Upper lobe of left lung (tissue), 6 donors: ENCODE results near the gene CD247. TPM values are rescaled to one million over a fixed set of nuclear protein-coding genes. Genes with fewer than 3 reads are reported as not detected.

Source experiments
- ATAC-seq, 2 donors: fragments of 200-7000 bp; cut with Tn5 transposase; one replicate each; pipeline ENCODE4 v1.9.1; 2022; ENCODE audit warnings: mild to moderate bottlenecking in 2 of 2, moderate library complexity in 2 of 2; ENCODE audit not compliant: low FRiP score in 2 of 2
- DNase-seq, 2 donors: peaks; one replicate each; pipeline ENCODE4 v3.0.0-alpha.2; 2019 to 2020
- H3K27ac ChIP-seq, 4 donors: fragments of 200-600 bp; sonication (generic); one replicate each; pipeline ENCODE4 v1.5.1; 2016 to 2019
- H3K27me3 ChIP-seq, 4 donors: fragments of 200-600 bp; sonication (generic); one replicate each; pipeline ENCODE4 v1.5.1; 2017 to 2019
- H3K36me3 ChIP-seq, 4 donors: fragments of 200-600 bp; sonication (generic); one replicate each; pipeline ENCODE4 v1.5.1; 2016 to 2019
- H3K4me1 ChIP-seq, 4 donors: fragments of 200-600 bp; sonication (generic); one replicate each; pipeline ENCODE4 v1.5.1; 2018 to 2019
- H3K4me3 ChIP-seq, 4 donors: fragments of 200-600 bp; sonication (generic); one replicate each; pipeline ENCODE4 v1.5.1; 2017 to 2019; ENCODE audit warnings: mild to moderate bottlenecking in 2 of 4, moderate library complexity in 1 of 4
- H3K9me3 ChIP-seq, 4 donors: fragments of 200-600 bp; sonication (generic); one replicate each; pipeline ENCODE4 v1.5.1; 2018 to 2019
- CTCF ChIP-seq, 6 experiments: fragments of 450-650 bp in 4 of 6; fragments of 200-600 bp in 2 of 6; sonication (generic) in 2 of 6; IDR thresholded peaks; one replicate each; pipeline ENCODE4 v1.5.1; 2016 to 2019; ENCODE audit warnings: antibody characterized with exemption in 6 of 6
- EP300 ChIP-seq, 4 donors: sonication (generic); formaldehyde crosslinking; IDR thresholded peaks; one replicate each; pipeline ENCODE4 v1.5.1; 2017; ENCODE audit warnings: antibody characterized with exemption in 4 of 4, control low read depth in 2 of 4
- POLR2A ChIP-seq, 4 donors: fragments of 450-650 bp; IDR thresholded peaks; one replicate each; pipeline ENCODE4 v1.5.1; 2016 to 2017; ENCODE audit warnings: antibody characterized with exemption in 4 of 4, mild to moderate bottlenecking in 2 of 4
- POLR2AphosphoS5 ChIP-seq, 2 donors: sonication (generic); formaldehyde crosslinking; IDR thresholded peaks; one replicate each; pipeline ENCODE4 v1.5.1; 2017; ENCODE audit warnings: antibody characterized with exemption in 2 of 2
- WGBS, 2 donors: methylation state at CpG; one replicate each; pipeline ENCODE4 v1.1.5; 2017 to 2018; 5-methylcytosine and 5-hydroxymethylcytosine counted together
- total RNA-seq, 6 donors: library from RNA; depleted of rRNA in 4 of 6; stranded (reverse); fragments of >200 nt in 4 of 6; gene quantifications; one replicate each; pipeline versions ENCODE4 v1.1.0 to v1.2.1, GENCODE V29; 2016 to 2021
- donor health status: DM: no; HTN: no; CAD: no; lungs with moderate emphysema.
- donor health status: DM: no; HTN: yes; CAD: no; lungs with severe emphysema.

CD247 gene
- total RNA-seq, 6 donors from 2014 or later: 5.0 to 14.7 (median 8.7) TPM

GRCh38 chr1:167533851-167534300 lies 15.5 kb upstream of the CD247 start:
- ATAC-seq (peak; percentile 81 to 93), DNase-seq (peak in 1 of 2 donors; percentile 72)
- Histone ChIP-seq H3K4me3 (no peak overlapping the region), H3K27me3 (no peaks in the 10 kb centered on the region), H3K36me3 (no peaks in the 10 kb centered on the region), H3K27ac (no peak overlapping the region), H3K9me3 (no peaks in the 10 kb centered on the region), H3K4me1 (no peaks in the 10 kb centered on the region)
- 15 to 22% methylated on average over 8 of the region's 8 CpGs for WGBS, 2 donors
- TF ChIP-seq POLR2A (IDR thresholded peaks at IDR 0.05) (no peak), POLR2AphosphoS5 (IDR thresholded peaks at IDR 0.05) (no peak), CTCF (IDR thresholded peaks at IDR 0.05) (peak; percentile 73 to 88 (median 78))

- no peak for TF ChIP-seq EP300 (IDR thresholded peaks at IDR 0.05)
- no peak for TF ChIP-seq POLR2AphosphoS5 (IDR thresholded peaks at IDR 0.05)
- TF ChIP-seq POLR2A (IDR thresholded peaks at IDR 0.05): no peak
- no peak for TF ChIP-seq CTCF (IDR thresholded peaks at IDR 0.05)
- Histone ChIP-seq H3K27ac (no peak overlapping the region), H3K4me3 (no peak overlapping the region), H3K36me3 (no peaks in the 10 kb centered on the region), H3K27me3 (no peaks in the 10 kb centered on the region), H3K4me1 (no peaks in the 10 kb centered on the region), H3K9me3 (no peaks in the 10 kb centered on the region)
- DNase-seq (no peak), ATAC-seq (peak in 1 of 2 donors; percentile 18)
- 76 to 85% methylated on average over 5 to 6 of the region's 6 CpGs for WGBS, 2 donors
Measured at GRCh38 chr1:167532964-167533824, 14.9 kb upstream of the CD247 start.

- DNase-seq (no peak), ATAC-seq (no peak)
- H3K27ac ChIP-seq: no peak overlapping the region
- TF ChIP-seq POLR2AphosphoS5 (IDR thresholded peaks at IDR 0.05) (no peak), CTCF (IDR thresholded peaks at IDR 0.05) (no peak), EP300 (IDR thresholded peaks at IDR 0.05) (no peak), POLR2A (IDR thresholded peaks at IDR 0.05) (no peak)
- H3K27me3 ChIP-seq: no peaks in the 10 kb centered on the region
- H3K4me3 ChIP-seq: no peak overlapping the region
- H3K36me3 ChIP-seq: no peaks in the 10 kb centered on the region
- no peaks in the 10 kb centered on the region for H3K4me1 ChIP-seq
- no peaks in the 10 kb centered on the region for H3K9me3 ChIP-seq
Measured at GRCh38 chr1:167532375-167532774, 14.0 kb upstream of the CD247 start.

- ATAC-seq: no peak
- no peak for TF ChIP-seq POLR2A (IDR thresholded peaks at IDR 0.05)
- no peak for TF ChIP-seq POLR2AphosphoS5 (IDR thresholded peaks at IDR 0.05)
- TF ChIP-seq EP300 (IDR thresholded peaks at IDR 0.05): no peak
- TF ChIP-seq CTCF (IDR thresholded peaks at IDR 0.05): no peak
- no peak for DNase-seq
- H3K27ac ChIP-seq: no peak overlapping the region
- no peaks in the 10 kb centered on the region for H3K36me3 ChIP-seq
- WGBS, 2 donors: 86 to 89% methylated on average over 8 of the region's 8 CpGs
- H3K9me3 ChIP-seq: no peaks in the 10 kb centered on the region
- H3K27me3 ChIP-seq: no peaks in the 10 kb centered on the region
- H3K4me1 ChIP-seq: no peaks in the 10 kb centered on the region
- H3K4me3 ChIP-seq: no peak overlapping the region
Measured at GRCh38 chr1:167529829-167530474, 11.6 kb upstream of the CD247 start.
